HG03025 (cell line): ENCODE measurements around the gene PSMF1.
"Not testable (repeated sequence)": the region's sequence is repeated elsewhere in the genome, so short reads cannot be mapped to it uniquely, and the experiment has no call there.

Experiments
- ATAC-seq: cut with Tn5 transposase; IDR thresholded peaks from one replicate; pipeline ENCODE4 v1.9.1; 2021; ENCODE audit warnings: mild to moderate bottlenecking, moderate library complexity; ENCODE audit not compliant: unreplicated experiment, low FRiP score

Gene PSMF1

GRCh38 chr20:1122388-1123315 is 4.2 kb downstream of the PSMF1 start:
- ATAC-seq = no peak

- no peak for ATAC-seq
These were observed 5.3 kb downstream of the PSMF1 start for GRCh38 chr20:1123666-1124065.

GRCh38 chr20:1124421-1124820 is 6.0 kb downstream of the PSMF1 start:
- ATAC-seq = no peak

GRCh38 chr20:1125277-1125676 is 6.9 kb downstream of the PSMF1 start:
- no peak for ATAC-seq

GRCh38 chr20:1127840-1128239 is 9.4 kb downstream of the PSMF1 start:
- ATAC-seq = no peak

GRCh38 chr20:1130058-1130694 is 11.8 kb downstream of the PSMF1 start:
- no peak for ATAC-seq

GRCh38 chr20:1130847-1131246 is 12.4 kb downstream of the PSMF1 start:
- no peak for ATAC-seq

GRCh38 chr20:1131354-1131753 is 13.0 kb downstream of the PSMF1 start:
- no peak for ATAC-seq

GRCh38 chr20:1134355-1134754 is 16.0 kb downstream of the PSMF1 start:
- no peak for ATAC-seq

- ATAC-seq = no peak
These were observed 16.4 kb downstream of the PSMF1 start for GRCh38 chr20:1134836-1135235.

- ATAC-seq = no peak
These were observed 18.8 kb downstream of the PSMF1 start for GRCh38 chr20:1137236-1137635.

- no peak for ATAC-seq
These were observed 26.2 kb downstream of the PSMF1 start for GRCh38 chr20:1144401-1145172.

GRCh38 chr20:1146957-1147356 is 28.6 kb downstream of the PSMF1 start:
- no peak for ATAC-seq

- ATAC-seq = not testable (repeated sequence)
These were observed 31.4 kb downstream of the PSMF1 start for GRCh38 chr20:1149812-1150211.

GRCh38 chr20:1150218-1150617 is 31.8 kb downstream of the PSMF1 start:
- no peak for ATAC-seq

GRCh38 chr20:1150968-1151367 is 32.6 kb downstream of the PSMF1 start:
- ATAC-seq = no peak

- no peak for ATAC-seq
These were observed 35.8 kb downstream of the PSMF1 start for GRCh38 chr20:1154226-1154625.

- no peak for ATAC-seq
These were observed 36.3 kb downstream of the PSMF1 start for GRCh38 chr20:1154691-1155090.

- no peak for ATAC-seq
These were observed 36.9 kb downstream of the PSMF1 start for GRCh38 chr20:1155342-1155741.

- no peak for ATAC-seq
These were observed 42.1 kb downstream of the PSMF1 start for GRCh38 chr20:1160496-1160895.

- no peak for ATAC-seq
These were observed 42.6 kb downstream of the PSMF1 start for GRCh38 chr20:1160991-1161390.
